Osteocyte (in vitro differentiated cells): Measurements from ENCODE around the gene RABL3. TPM values are rescaled to one million over a fixed set of nuclear protein-coding genes. Genes with fewer than 3 reads are reported as not detected.

Source experiments
- DNase-seq: peaks from one replicate; pipeline ENCODE4 v3.0.0; 2021; ENCODE audit warnings: mixed read lengths; ENCODE audit not compliant: unreplicated experiment; ENCODE audit errors: extremely low spot score
- H3K27ac Mint-ChIP-seq: one replicate; pipeline ENCODE4 v1.8.0; 2021; ENCODE audit warnings: mild to moderate bottlenecking, mixed read lengths; ENCODE audit not compliant: unreplicated experiment
- H3K27me3 Mint-ChIP-seq: one replicate; pipeline ENCODE4 v1.8.0; 2021; ENCODE audit warnings: mixed read lengths; ENCODE audit not compliant: unreplicated experiment
- H3K36me3 Mint-ChIP-seq: one replicate; pipeline ENCODE4 v1.8.0; 2021; ENCODE audit warnings: mixed read lengths; ENCODE audit not compliant: unreplicated experiment
- H3K4me1 Mint-ChIP-seq: one replicate; pipeline ENCODE4 v1.8.0; 2021; ENCODE audit warnings: mixed read lengths; ENCODE audit not compliant: unreplicated experiment
- H3K4me3 Mint-ChIP-seq: one replicate; pipeline ENCODE4 v1.8.0; 2021; ENCODE audit warnings: mild to moderate bottlenecking, moderate library complexity, mixed read lengths; ENCODE audit not compliant: unreplicated experiment
- H3K9me3 Mint-ChIP-seq: one replicate; pipeline ENCODE4 v1.8.0; 2021; ENCODE audit warnings: mixed read lengths; ENCODE audit not compliant: unreplicated experiment
- CTCF ChIP-seq: fragments of 200-600 bp; sonication (generic); IDR thresholded peaks from 2 replicates; pipeline ENCODE4 v1.5.0; 2021; ENCODE audit warnings: antibody characterized with exemption, mild to moderate bottlenecking, moderate library complexity
- total RNA-seq: library from RNA; stranded (reverse); gene quantifications from 2 replicates; pipeline ENCODE4 v1.2.1, GENCODE V29; 2021

The RABL3 gene
- total RNA-seq, 1 donor from 2014 or later: 17.4 TPM

- TF ChIP-seq CTCF: no peak
- no peak overlapping the region for H3K27ac Mint-ChIP-seq
- H3K9me3 Mint-ChIP-seq: no peaks in the 10 kb centered on the region
- H3K4me3 Mint-ChIP-seq: no peak overlapping the region
- H3K4me1 Mint-ChIP-seq: peaks cover 22% of the 10 kb centered on the region
- H3K27me3 Mint-ChIP-seq: peaks cover 5% of the 10 kb centered on the region
- H3K36me3 Mint-ChIP-seq: no peaks in the 10 kb centered on the region
- DNase-seq: no peak
These were observed 82.5 kb downstream of the RABL3 start for GRCh38 chr3:120659834-120660233.

- Mint-ChIP-seq H3K4me1 (peaks cover 22% of the 10 kb centered on the region), H3K36me3 (no peaks in the 10 kb centered on the region), H3K27me3 (peaks cover 4% of the 10 kb centered on the region), H3K27ac (no peak overlapping the region), H3K9me3 (no peaks in the 10 kb centered on the region), H3K4me3 (no peak overlapping the region)
- no peak for TF ChIP-seq CTCF
- DNase-seq: no peak
These were observed 83.0 kb downstream of the RABL3 start for GRCh38 chr3:120659285-120659684.

GRCh38 chr3:120652896-120653545, 89.3 kb downstream of the RABL3 start:
- H3K27me3 Mint-ChIP-seq: no peaks in the 10 kb centered on the region
- peak overlapping the region; percentile 4 for H3K27ac Mint-ChIP-seq
- no peak for DNase-seq
- no peaks in the 10 kb centered on the region for H3K9me3 Mint-ChIP-seq
- TF ChIP-seq CTCF: no peak
- no peaks in the 10 kb centered on the region for H3K36me3 Mint-ChIP-seq
- no peak overlapping the region for H3K4me3 Mint-ChIP-seq
- peaks cover 12% of the 10 kb centered on the region for H3K4me1 Mint-ChIP-seq

- Mint-ChIP-seq H3K9me3 (no peaks in the 10 kb centered on the region), H3K36me3 (no peaks in the 10 kb centered on the region), H3K4me1 (peaks cover 12% of the 10 kb centered on the region), H3K27me3 (no peaks in the 10 kb centered on the region), H3K4me3 (no peak overlapping the region), H3K27ac (no peak overlapping the region)
- no peak for TF ChIP-seq CTCF
- no peak for DNase-seq
These were observed 90.0 kb downstream of the RABL3 start for GRCh38 chr3:120652281-120652680.

GRCh38 chr3:120650311-120650710, 92.0 kb downstream of the RABL3 start:
- Mint-ChIP-seq H3K36me3 (no peaks in the 10 kb centered on the region), H3K27ac (no peak overlapping the region), H3K4me3 (no peak overlapping the region), H3K27me3 (no peaks in the 10 kb centered on the region), H3K4me1 (peaks cover 27% of the 10 kb centered on the region), H3K9me3 (no peaks in the 10 kb centered on the region)
- no peak for TF ChIP-seq CTCF
- no peak for DNase-seq
